HG03354 (cell line): ENCODE data around the gene GAB2.

Source experiments
- ATAC-seq: cut with Tn5 transposase; IDR thresholded peaks from one replicate; pipeline ENCODE4 v1.9.1; 2021; ENCODE audit warnings: mild to moderate bottlenecking; ENCODE audit not compliant: unreplicated experiment, poor library complexity, severe bottlenecking

Gene GAB2

GRCh38 chr11:78199653-78200015, 218.0 kb downstream of the GAB2 start:
- ATAC-seq = no peak

- no peak for ATAC-seq
Measured at GRCh38 chr11:78199015-78199652, 218.5 kb downstream of the GAB2 start.

- ATAC-seq = no peak
Measured at GRCh38 chr11:78197816-78198215, 219.8 kb downstream of the GAB2 start.

GRCh38 chr11:78196661-78197091, 220.9 kb downstream of the GAB2 start:
- ATAC-seq = no peak

- ATAC-seq = no peak
Measured at GRCh38 chr11:78195917-78196560, 221.6 kb downstream of the GAB2 start.

GRCh38 chr11:78194490-78194889, 223.1 kb downstream of the GAB2 start:
- no peak for ATAC-seq

GRCh38 chr11:78193806-78194205, 223.8 kb downstream of the GAB2 start:
- ATAC-seq = no peak

- no peak for ATAC-seq
Measured at GRCh38 chr11:78192911-78193351, 224.7 kb downstream of the GAB2 start.

- no peak for ATAC-seq
Measured at GRCh38 chr11:78192223-78192719, 225.3 kb downstream of the GAB2 start.

- no peak for ATAC-seq
Measured at GRCh38 chr11:78190871-78191538, 226.6 kb downstream of the GAB2 start.

GRCh38 chr11:78190374-78190773, 227.2 kb downstream of the GAB2 start:
- ATAC-seq = no peak

- ATAC-seq = no peak
Measured at GRCh38 chr11:78189851-78190250, 227.8 kb downstream of the GAB2 start.

- ATAC-seq = no peak
Measured at GRCh38 chr11:78189174-78189724, 228.4 kb downstream of the GAB2 start.

- ATAC-seq = peak; percentile 98
Measured at GRCh38 chr11:78188286-78189173, 229.1 kb downstream of the GAB2 start, which contains the start of the genes KCTD21 and USP35. Gene KCTD21, minus strand, starts transcription at chr11:78188626. Its CDS starts 14,072 bp downstream, at chr11:78174554. Gene USP35, plus strand, starts transcription at chr11:78188919. Its CDS starts 7,327 bp downstream, at chr11:78196246.

GRCh38 chr11:78187366-78188285, 230.0 kb downstream of the GAB2 start:
- peak; percentile 24 for ATAC-seq

- no peak for ATAC-seq
Measured at GRCh38 chr11:78181185-78181584, 236.4 kb downstream of the GAB2 start.

- no peak for ATAC-seq
Measured at GRCh38 chr11:78180751-78181150, 236.9 kb downstream of the GAB2 start.

GRCh38 chr11:78179459-78180071, 238.1 kb downstream of the GAB2 start:
- ATAC-seq = no peak
